Measurements from ENCODE around the gene S100A7A.

- TF ChIP-seq, protein P1, sequence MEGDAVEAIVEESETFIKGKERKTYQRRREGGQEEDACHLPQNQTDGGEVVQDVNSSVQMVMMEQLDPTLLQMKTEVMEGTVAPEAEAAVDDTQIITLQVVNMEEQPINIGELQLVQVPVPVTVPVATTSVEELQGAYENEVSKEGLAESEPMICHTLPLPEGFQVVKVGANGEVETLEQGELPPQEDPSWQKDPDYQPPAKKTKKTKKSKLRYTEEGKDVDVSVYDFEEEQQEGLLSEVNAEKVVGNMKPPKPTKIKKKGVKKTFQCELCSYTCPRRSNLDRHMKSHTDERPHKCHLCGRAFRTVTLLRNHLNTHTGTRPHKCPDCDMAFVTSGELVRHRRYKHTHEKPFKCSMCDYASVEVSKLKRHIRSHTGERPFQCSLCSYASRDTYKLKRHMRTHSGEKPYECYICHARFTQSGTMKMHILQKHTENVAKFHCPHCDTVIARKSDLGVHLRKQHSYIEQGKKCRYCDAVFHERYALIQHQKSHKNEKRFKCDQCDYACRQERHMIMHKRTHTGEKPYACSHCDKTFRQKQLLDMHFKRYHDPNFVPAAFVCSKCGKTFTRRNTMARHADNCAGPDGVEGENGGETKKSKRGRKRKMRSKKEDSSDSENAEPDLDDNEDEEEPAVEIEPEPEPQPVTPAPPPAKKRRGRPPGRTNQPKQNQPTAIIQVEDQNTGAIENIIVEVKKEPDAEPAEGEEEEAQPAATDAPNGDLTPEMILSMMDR (IDR thresholded peaks at IDR 0.05) = no peak
- no peak for TF ChIP-seq POLR2A (IDR thresholded peaks at IDR 0.05)
Measured at GRCh38 chr1:153394391-153394790, 21.9 kb upstream of the S100A7A start.
